Muscle of leg (tissue), 11 donors: ENCODE measurements around the gene CTIF. TPM values are rescaled to one million over a fixed set of nuclear protein-coding genes. Genes with fewer than 3 reads are reported as not detected.

Source experiments
- DNase-seq: peaks from one replicate; pipeline ENCODE4 v3.0.0; 2013
- H3K27ac ChIP-seq: one replicate; pipeline ENCODE4 v1.5.1; 2013; ENCODE audit warnings: mild to moderate bottlenecking, low read length, control low read depth
- H3K27me3 ChIP-seq: one replicate; pipeline ENCODE4 v1.6.1; 2013; ENCODE audit warnings: low read length; ENCODE audit not compliant: control insufficient read depth, insufficient read depth
- H3K36me3 ChIP-seq: one replicate; pipeline ENCODE4 v1.6.1; 2013; ENCODE audit warnings: low read length; ENCODE audit not compliant: control insufficient read depth, insufficient read depth
- H3K4me1 ChIP-seq: one replicate; pipeline ENCODE4 v1.6.1; 2013; ENCODE audit warnings: low read length; ENCODE audit not compliant: control insufficient read depth, insufficient read depth
- H3K4me3 ChIP-seq: one replicate; pipeline ENCODE4 v1.5.1; 2013; ENCODE audit warnings: low read length, control low read depth
- H3K9me3 ChIP-seq: replicated peaks from 2 replicates; pipeline ENCODE4 v1.6.1; 2013; ENCODE audit warnings: low read depth, low read length; ENCODE audit not compliant: control insufficient read depth
- WGBS: methylation state at CpG from one replicate; pipeline ENCODE4 v1.1.5; 2013; ENCODE audit warnings: missing lambda C conversion rate; ENCODE audit not compliant: insufficient coverage; 5-methylcytosine and 5-hydroxymethylcytosine counted together
- polyA plus RNA-seq, 8 donors: library from polyadenylated mRNA; unstranded; fragments of 120-200 nt; gene quantifications; one replicate each; pipeline versions ENCODE4 v1.2.1 to v1.2.3, GENCODE V29; 2013; ENCODE audit warnings: inconsistent platforms in 1 of 8, low replicate concordance in 1 of 8; ENCODE audit not compliant: insufficient read length in 8 of 8, insufficient read depth in 1 of 8
- total RNA-seq: library from RNA; stranded (reverse); fragments of 120-200 nt; gene quantifications from one replicate; pipeline ENCODE4 v1.2.4, GENCODE V29; 2013

Gene CTIF
- total and polyA plus RNA-seq, 9 donors, result 16.3 to 46.8 (median 32.5) TPM

DNA sequence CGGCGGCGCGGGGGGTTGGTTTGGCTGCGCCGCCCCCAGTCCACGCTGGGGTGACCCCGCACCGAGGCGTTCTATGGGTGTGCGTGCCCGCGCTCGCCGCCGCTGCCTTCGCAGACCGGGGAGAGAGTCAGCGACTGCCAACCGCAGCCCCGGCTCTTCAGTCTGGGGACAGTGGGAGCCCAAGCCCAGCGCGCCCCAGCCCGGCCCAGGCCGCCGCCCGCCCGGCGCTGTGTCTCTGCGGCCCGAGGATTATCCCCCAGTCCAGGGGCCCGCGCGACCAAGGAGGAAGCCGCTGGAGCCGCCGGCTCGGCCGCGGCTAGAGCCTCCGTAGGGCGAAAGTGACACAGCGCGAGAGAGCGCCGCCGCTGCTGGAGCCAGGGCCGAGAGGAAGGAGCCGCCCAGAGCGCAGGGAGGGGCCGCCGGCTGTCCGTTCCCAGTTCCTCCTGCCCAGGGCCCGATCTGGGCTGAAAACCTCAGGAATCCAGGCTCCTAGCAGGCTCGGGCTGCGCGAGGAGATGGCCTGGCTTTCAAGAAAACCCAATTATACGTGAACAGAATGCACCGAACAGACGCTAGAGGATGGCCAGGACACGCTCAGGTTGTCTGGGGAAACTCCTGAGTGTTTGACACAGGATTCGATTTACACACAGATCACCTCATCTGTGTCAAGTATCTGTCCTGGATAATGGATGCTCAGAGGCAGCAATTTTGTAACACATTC is 2.4 kb downstream of the CTIF start:
- no peaks in the 10 kb centered on the region for H3K36me3 ChIP-seq
- H3K4me3 ChIP-seq, result peak overlapping the region; percentile 79
- peaks cover 30% of the 10 kb centered on the region for H3K4me1 ChIP-seq
- peak; percentile 82 for DNase-seq
- H3K9me3 ChIP-seq, result no peaks in the 10 kb centered on the region
- H3K27me3 ChIP-seq, result peaks cover 3% of the 10 kb centered on the region
- 1% methylated on average over 61 of the region's 62 CpGs for WGBS
- H3K27ac ChIP-seq, result peak overlapping the region; percentile 94

DNA sequence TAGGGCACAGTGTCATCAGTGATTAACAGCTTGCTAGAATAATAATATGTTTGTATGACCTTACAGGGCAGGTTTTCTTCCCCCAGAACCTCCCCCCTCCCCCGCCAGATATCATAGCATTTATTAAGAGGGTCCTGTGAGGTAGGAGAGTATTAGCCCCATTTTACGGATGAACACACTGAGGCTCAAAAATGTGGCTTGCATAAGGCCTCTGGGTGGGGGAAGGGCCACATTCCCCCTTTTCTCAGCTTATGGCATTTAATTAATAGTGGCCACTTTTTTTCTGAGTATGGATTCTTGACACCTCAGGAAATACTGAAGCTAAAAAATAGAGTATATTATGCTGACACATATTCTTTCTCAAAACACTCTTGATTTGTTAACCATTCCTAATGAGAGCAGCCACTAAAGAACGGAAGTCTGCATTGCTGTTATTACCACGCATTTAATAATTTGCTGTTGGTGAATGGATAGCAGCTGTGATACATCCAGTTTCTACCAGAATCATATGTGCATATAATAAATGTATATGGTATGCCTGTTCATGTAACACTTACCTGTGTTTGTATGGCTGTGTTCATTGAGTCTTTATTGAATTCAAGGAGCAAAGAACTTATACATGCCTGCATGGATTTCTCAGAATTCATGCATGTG is 3.0 kb downstream of the CTIF start:
- no peak for DNase-seq
- no CpG with 5 or more reads among the region's 4 CpGs for WGBS
- Histone ChIP-seq H3K27me3 (peaks cover 3% of the 10 kb centered on the region), H3K9me3 (no peaks in the 10 kb centered on the region), H3K36me3 (no peaks in the 10 kb centered on the region), H3K4me1 (peaks cover 37% of the 10 kb centered on the region), H3K27ac (peak overlapping the region; percentile 94), H3K4me3 (peak overlapping the region; percentile 79)

DNA sequence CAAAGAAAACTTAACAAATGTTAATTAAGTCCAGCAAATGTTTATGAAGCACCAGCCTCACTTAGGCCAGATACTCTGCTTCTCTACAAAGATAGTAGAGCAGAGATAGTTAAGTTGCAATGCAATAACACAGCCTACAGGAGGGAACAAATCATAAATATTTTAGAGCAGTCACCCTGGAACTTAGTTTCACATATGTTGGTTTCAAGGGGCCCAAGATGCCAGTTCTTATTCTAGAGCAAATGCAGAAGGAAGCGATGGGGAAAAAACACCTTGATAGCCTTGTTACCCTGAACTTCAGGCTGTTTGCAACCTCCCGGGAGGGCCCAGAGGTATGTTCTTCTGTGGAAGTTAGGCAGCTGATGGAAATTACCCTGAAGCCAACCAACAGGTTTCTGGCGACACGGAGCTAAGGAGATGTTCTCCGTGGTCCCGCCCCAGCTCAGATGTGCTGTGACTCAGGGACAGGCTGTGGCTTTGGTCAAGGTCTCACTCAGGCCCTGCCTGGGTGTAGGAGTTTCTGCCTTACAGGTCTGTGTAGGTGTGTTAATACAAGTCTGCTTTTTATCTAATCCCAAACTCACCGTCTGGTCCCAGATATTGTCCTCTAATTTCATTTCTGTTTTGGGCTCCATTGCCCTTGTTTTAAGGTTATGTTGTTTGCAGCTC is 3.8 kb downstream of the CTIF start:
- no peak overlapping the region for H3K27ac ChIP-seq
- no peak overlapping the region for H3K4me3 ChIP-seq
- peaks cover 45% of the 10 kb centered on the region for H3K4me1 ChIP-seq
- H3K27me3 ChIP-seq, result peaks cover 3% of the 10 kb centered on the region
- H3K36me3 ChIP-seq, result no peaks in the 10 kb centered on the region
- no peak for DNase-seq
- no peaks in the 10 kb centered on the region for H3K9me3 ChIP-seq
- 79% methylated on average over 6 of the region's 7 CpGs for WGBS

DNA sequence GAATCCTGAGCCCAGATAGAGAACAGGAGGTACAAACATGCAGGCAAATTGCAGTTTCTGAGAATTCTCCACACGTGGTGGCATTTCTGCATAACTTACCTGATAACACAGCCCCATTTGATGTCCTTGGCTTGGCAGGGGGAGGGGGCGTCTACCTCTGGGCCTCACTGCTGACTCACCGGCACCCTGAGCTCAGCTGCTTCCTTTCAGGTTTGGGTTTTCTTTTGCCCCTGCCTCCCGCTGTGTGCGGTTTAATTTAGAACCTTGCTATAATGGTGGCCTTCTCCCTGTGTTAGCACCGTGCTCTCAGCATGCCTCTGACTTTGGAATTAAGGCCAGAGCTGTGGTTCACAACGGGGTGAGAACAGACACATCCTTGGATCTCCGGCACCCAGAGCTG is 4.4 kb downstream of the CTIF start:
- H3K36me3 ChIP-seq, result no peaks in the 10 kb centered on the region
- no peak for DNase-seq
- no peaks in the 10 kb centered on the region for H3K9me3 ChIP-seq
- H3K4me3 ChIP-seq, result no peak overlapping the region
- H3K4me1 ChIP-seq, result peaks cover 50% of the 10 kb centered on the region
- peaks cover 3% of the 10 kb centered on the region for H3K27me3 ChIP-seq
- H3K27ac ChIP-seq, result no peak overlapping the region
- 81% methylated on average over 7 of the region's 8 CpGs for WGBS

DNA sequence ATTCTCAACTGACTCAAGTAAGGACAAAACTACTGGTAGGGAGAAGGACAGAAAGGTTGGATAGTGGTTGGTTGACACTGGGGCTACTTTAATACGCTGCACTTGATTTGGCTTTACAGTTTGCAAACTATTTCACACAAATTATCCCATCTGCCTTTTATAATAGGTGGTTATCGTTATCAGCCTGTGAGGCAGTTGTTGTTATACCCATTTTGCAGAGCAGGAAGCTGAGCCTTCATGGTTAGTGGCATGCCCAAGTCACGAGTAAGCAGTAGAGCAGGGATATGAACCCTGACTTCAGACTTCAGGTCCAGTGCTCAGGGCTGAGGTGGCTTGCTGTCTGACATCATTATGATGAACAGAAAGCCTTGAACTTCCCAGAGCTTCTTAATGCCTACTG is 5.3 kb downstream of the CTIF start:
- H3K27ac ChIP-seq, result no peak overlapping the region
- 100% methylated on average over 1 of the region's 3 CpGs for WGBS

GRCh38 chr18:48544661-48545415 is 6.0 kb downstream of the CTIF start:
- peaks cover 60% of the 10 kb centered on the region for H3K4me1 ChIP-seq
- no peak overlapping the region for H3K27ac ChIP-seq
- no peaks in the 10 kb centered on the region for H3K36me3 ChIP-seq
- no peak overlapping the region for H3K4me3 ChIP-seq
- no peak for DNase-seq
- peaks cover 3% of the 10 kb centered on the region for H3K27me3 ChIP-seq
- 93% methylated on average over 16 of the region's 16 CpGs for WGBS
- H3K9me3 ChIP-seq, result no peaks in the 10 kb centered on the region

More for the DNA sequence above, 5.3 kb downstream of the CTIF start:
- no peak overlapping the region for H3K4me3 ChIP-seq
- DNase-seq, result no peak
- no peaks in the 10 kb centered on the region for H3K36me3 ChIP-seq
- H3K27me3 ChIP-seq, result peaks cover 3% of the 10 kb centered on the region
- peaks cover 55% of the 10 kb centered on the region for H3K4me1 ChIP-seq
- H3K9me3 ChIP-seq, result no peaks in the 10 kb centered on the region

DNA sequence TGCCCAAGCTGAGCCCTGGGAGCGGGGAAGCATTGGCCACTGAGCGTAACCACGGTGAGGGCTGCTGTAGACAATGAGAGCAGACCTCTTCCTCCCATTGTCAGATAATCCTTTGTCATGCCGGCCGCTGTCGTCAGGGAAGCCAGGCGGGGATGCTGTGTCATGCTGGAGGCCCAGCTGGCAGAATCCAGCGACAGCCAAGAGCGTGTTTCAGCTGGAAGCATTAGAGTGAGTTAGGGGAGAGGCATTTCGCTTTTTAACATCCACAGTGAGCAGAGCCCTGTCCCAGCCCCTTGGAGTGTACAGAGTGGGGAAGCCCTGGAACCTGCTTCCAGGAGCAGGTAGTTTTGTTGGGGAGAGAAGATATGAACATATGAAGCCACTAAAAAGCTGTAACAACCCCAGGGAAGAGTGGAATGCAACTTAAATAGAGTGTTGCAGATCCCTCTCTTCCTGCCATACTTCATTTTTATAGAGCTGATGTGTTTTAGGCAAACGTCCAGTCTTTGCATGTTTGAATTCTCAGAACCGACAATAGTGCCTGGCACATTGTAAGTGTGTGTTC is 7.0 kb downstream of the CTIF start:
- H3K27ac ChIP-seq, result peak overlapping the region; percentile 45
- no peaks in the 10 kb centered on the region for H3K36me3 ChIP-seq
- H3K4me1 ChIP-seq, result peaks cover 65% of the 10 kb centered on the region
- no peaks in the 10 kb centered on the region for H3K9me3 ChIP-seq
- no peak overlapping the region for H3K4me3 ChIP-seq
- peaks cover 3% of the 10 kb centered on the region for H3K27me3 ChIP-seq
- peak; percentile 87 for DNase-seq
- WGBS, result 13% methylated on average over 9 of the region's 12 CpGs

- Histone ChIP-seq H3K27ac (peak overlapping the region; percentile 45), H3K27me3 (peaks cover 3% of the 10 kb centered on the region), H3K36me3 (no peaks in the 10 kb centered on the region), H3K9me3 (no peaks in the 10 kb centered on the region), H3K4me3 (no peak overlapping the region), H3K4me1 (peaks cover 62% of the 10 kb centered on the region)
- WGBS, result 19% methylated on average over 3 of the region's 6 CpGs
- peak; percentile 14 for DNase-seq
These were observed 7.6 kb downstream of the CTIF start for GRCh38 chr18:48546396-48546795.

GRCh38 chr18:48547531-48547981 is 8.7 kb downstream of the CTIF start:
- H3K9me3 ChIP-seq, result no peaks in the 10 kb centered on the region
- WGBS, result 62% methylated on average over 2 of the region's 9 CpGs
- H3K27ac ChIP-seq, result peak overlapping the region; percentile 45

More at GRCh38 chr18:48547531-48547981, 8.7 kb downstream of the CTIF start:
- Histone ChIP-seq H3K27me3 (peaks cover 3% of the 10 kb centered on the region), H3K36me3 (peaks cover 2% of the 10 kb centered on the region), H3K4me3 (no peak overlapping the region), H3K4me1 (peaks cover 58% of the 10 kb centered on the region)
- peak; percentile 65 for DNase-seq
